ENCODE measurements around the gene CDSN.

Gene CDSN

DNA sequence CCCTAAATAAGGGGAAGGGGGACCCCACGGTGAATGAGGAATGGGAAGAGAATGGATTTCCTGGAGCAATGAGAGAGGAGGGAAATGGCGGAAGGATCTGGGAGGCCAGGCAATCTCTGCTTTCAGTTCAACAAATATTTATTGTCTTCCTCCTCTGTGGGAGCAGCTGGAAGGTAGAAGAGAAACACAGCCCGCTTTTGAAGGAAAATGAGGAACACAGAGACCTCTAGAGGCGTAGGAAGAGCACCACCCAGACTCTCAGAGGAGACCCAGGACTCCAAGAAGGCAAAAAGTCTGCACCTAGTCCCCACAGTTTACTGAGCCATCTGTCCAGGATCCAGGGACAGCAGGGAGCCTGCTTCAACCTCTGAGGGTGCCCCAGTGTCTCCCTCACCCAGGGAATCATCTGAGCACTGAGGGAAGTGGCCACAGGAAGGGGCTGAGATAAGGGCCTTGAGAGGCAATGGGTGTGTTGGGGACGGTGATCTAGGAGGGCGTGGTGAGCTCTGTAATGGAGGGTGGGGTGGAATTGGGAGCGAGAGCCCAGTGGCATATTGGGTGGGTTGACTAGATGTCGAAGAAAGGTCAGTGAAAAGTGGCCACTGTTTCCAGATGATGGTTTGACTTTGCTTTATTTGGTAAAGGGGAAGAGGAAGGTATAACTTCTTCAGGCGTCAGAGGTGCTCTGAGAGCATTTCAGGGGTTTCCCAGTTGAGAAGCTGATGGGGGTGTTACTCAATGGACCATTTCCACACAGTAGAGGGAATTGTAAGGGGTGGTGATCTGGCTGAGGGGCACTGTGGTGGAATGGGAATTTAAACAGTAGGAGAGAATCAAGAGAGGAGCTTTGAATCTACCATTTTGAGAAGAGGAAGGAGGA lies 5.0 kb downstream of the CDSN start:
- TF ChIP-seq TCF4 (CRISPR knock-in tag; IDR thresholded peaks at IDR 0.05; ENCODE audit: borderline replicate concordance) = no peak
- TF ChIP-seq CSDC2 (CRISPR knock-in tag; IDR thresholded peaks at IDR 0.05) = no peak
- TF ChIP-seq TOX (CRISPR knock-in tag; IDR thresholded peaks at IDR 0.05; ENCODE audit: borderline replicate concordance) = no peak
- TF ChIP-seq, protein P1, sequence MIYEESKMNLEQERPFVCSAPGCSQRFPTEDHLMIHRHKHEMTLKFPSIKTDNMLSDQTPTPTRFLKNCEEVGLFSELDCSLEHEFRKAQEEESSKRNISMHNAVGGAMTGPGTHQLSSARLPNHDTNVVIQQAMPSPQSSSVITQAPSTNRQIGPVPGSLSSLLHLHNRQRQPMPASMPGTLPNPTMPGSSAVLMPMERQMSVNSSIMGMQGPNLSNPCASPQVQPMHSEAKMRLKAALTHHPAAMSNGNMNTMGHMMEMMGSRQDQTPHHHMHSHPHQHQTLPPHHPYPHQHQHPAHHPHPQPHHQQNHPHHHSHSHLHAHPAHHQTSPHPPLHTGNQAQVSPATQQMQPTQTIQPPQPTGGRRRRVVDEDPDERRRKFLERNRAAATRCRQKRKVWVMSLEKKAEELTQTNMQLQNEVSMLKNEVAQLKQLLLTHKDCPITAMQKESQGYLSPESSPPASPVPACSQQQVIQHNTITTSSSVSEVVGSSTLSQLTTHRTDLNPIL (CRISPR knock-in tag; IDR thresholded peaks at IDR 0.05; ENCODE audit: low read depth) = no peak
- TF ChIP-seq ZNF70 (CRISPR knock-in tag; IDR thresholded peaks at IDR 0.05) = no peak
- TF ChIP-seq BACH2 (CRISPR knock-in tag; IDR thresholded peaks at IDR 0.05; ENCODE audit: borderline replicate concordance) = no peak
- TF ChIP-seq, protein P2, sequence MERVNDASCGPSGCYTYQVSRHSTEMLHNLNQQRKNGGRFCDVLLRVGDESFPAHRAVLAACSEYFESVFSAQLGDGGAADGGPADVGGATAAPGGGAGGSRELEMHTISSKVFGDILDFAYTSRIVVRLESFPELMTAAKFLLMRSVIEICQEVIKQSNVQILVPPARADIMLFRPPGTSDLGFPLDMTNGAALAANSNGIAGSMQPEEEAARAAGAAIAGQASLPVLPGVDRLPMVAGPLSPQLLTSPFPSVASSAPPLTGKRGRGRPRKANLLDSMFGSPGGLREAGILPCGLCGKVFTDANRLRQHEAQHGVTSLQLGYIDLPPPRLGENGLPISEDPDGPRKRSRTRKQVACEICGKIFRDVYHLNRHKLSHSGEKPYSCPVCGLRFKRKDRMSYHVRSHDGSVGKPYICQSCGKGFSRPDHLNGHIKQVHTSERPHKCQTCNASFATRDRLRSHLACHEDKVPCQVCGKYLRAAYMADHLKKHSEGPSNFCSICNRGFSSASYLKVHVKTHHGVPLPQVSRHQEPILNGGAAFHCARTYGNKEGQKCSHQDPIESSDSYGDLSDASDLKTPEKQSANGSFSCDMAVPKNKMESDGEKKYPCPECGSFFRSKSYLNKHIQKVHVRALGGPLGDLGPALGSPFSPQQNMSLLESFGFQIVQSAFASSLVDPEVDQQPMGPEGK (CRISPR knock-in tag; IDR thresholded peaks at IDR 0.05; ENCODE audit: borderline replicate concordance) = no peak
- TF ChIP-seq RARB (CRISPR knock-in tag; IDR thresholded peaks at IDR 0.05) = no peak
- TF ChIP-seq, protein P3, sequence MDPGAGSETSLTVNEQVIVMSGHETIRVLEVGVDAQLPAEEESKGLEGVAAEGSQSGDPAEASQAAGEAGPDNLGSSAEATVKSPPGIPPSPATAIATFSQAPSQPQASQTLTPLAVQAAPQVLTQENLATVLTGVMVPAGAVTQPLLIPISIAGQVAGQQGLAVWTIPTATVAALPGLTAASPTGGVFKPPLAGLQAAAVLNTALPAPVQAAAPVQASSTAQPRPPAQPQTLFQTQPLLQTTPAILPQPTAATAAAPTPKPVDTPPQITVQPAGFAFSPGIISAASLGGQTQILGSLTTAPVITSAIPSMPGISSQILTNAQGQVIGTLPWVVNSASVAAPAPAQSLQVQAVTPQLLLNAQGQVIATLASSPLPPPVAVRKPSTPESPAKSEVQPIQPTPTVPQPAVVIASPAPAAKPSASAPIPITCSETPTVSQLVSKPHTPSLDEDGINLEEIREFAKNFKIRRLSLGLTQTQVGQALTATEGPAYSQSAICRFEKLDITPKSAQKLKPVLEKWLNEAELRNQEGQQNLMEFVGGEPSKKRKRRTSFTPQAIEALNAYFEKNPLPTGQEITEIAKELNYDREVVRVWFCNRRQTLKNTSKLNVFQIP (CRISPR knock-in tag; IDR thresholded peaks at IDR 0.05; ENCODE audit: borderline replicate concordance, low read depth) = no peak
- peak; percentile 89 for ATAC-seq

DNA sequence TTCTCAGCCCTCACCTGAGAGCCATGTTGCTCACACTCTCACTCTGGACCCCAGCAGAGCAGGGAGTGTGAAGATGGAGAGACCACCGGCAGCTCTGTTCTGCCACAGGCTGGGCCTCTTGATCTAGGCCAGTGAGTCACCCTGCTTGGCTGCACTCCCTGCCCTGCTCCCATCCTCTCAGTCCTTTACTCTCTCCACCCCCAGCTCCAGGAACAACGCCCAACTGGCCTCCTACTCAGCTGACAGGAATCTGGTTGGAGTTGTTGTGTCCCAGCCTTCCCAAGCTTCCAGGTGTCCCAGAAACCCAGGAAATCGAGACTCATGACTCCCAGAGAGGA lies 5.7 kb downstream of the CDSN start, which contains the start of gene PSORS1C1:
Gene PSORS1C1 (plus strand): TSS at position 260 of the 338 bp plus-strand sequence. CDS start 14,833 bp downstream, outside the sequence.
- ATAC-seq = peak; percentile 97
- TF ChIP-seq TCF4 (CRISPR knock-in tag; IDR thresholded peaks at IDR 0.05; ENCODE audit: borderline replicate concordance) (no peak), ZFP3 (CRISPR knock-in tag; IDR thresholded peaks at IDR 0.05) (peak; percentile 52; the same call in 1 of the 2 replicates)

DNA sequence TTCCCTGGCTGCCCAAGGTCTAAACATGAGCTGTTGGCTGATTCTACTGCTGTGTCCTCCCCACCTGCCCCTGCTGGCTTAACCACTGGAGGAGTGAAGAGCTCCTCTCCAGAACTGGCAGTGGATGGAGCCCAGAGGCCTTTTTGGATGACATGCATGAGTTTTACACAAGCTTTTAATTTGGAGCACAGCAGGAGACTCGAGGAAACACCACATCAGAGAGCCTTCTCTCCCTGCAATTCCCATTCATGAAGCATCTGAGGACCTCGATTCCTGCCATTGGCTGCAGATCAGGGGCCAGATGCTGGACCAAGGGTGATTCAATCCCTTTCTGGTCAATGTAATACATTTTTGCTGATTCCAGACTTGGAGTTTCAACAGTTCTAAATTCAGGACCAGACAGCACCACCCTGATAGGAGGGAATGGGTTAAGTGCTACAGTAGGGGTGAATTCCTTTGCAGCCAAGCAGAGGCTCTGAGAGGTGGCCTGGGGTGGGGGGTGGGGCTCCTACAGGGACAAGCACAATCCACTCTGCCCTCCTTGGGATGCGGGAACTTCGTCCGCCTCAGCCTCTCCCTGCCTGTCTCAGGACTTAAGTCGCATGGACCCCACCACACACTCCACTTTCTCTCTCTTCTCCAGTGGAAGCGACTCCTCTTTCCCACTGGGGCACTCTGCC lies 6.2 kb downstream of the CDSN start:
- no peak for TF ChIP-seq OSR1 (CRISPR knock-in tag; IDR thresholded peaks at IDR 0.05)
- TF ChIP-seq, protein P3 (CRISPR knock-in tag; IDR thresholded peaks at IDR 0.05; ENCODE audit: borderline replicate concordance, low read depth) = no peak
- peak; percentile 28 for ATAC-seq

- TF ChIP-seq TCF4 (CRISPR knock-in tag; IDR thresholded peaks at IDR 0.05; ENCODE audit: borderline replicate concordance) = no peak
- no peak for TF ChIP-seq ZNF565 (CRISPR knock-in tag; conservative IDR thresholded peaks at IDR 0.05; ENCODE audit: low read depth)
- TF ChIP-seq, protein P4, sequence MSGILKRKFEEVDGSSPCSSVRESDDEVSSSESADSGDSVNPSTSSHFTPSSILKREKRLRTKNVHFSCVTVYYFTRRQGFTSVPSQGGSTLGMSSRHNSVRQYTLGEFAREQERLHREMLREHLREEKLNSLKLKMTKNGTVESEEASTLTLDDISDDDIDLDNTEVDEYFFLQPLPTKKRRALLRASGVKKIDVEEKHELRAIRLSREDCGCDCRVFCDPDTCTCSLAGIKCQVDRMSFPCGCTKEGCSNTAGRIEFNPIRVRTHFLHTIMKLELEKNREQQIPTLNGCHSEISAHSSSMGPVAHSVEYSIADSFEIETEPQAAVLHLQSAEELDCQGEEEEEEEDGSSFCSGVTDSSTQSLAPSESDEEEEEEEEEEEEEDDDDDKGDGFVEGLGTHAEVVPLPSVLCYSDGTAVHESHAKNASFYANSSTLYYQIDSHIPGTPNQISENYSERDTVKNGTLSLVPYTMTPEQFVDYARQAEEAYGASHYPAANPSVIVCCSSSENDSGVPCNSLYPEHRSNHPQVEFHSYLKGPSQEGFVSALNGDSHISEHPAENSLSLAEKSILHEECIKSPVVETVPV (CRISPR knock-in tag; IDR thresholded peaks at IDR 0.05) = no peak
- TF ChIP-seq TSHZ2 (CRISPR knock-in tag; IDR thresholded peaks at IDR 0.05) = no peak
- TF ChIP-seq ZFP3 (CRISPR knock-in tag; IDR thresholded peaks at IDR 0.05) = no peak
- no peak for TF ChIP-seq GLIS3 (CRISPR knock-in tag; IDR thresholded peaks at IDR 0.05)
- TF ChIP-seq ZNF8 (CRISPR knock-in tag; IDR thresholded peaks at IDR 0.05) = no peak
- no peak for ATAC-seq
Observed at GRCh38 chr6:31112478-31112877, 7.8 kb downstream of the CDSN start, which contains the start of gene C6orf15. Gene C6orf15 (minus strand): TSS chr6:31112575. CDS start chr6:31112555, 20 bp downstream.
